Smooth muscle cell (in vitro differentiated cells): ENCODE results near the gene NKX1-1. TPM values are rescaled to one million over a fixed set of nuclear protein-coding genes. Genes with fewer than 3 reads are reported as not detected.

Source experiments
- DNase-seq: peaks from one replicate; lab custom pipeline; 2025; ENCODE audit not compliant: unreplicated experiment; lab: John Stamatoyannopoulos, UW
- H2AFZ ChIP-seq: fragments of 200-600 bp; sonication (generic); 2 replicates; pipeline ENCODE4 v1.6.0; 2016; ENCODE audit warnings: antibody characterized with exemption, low read depth, mild to moderate bottlenecking
- H3F3A ChIP-seq: fragments of 200-600 bp; sonication (generic); 2 replicates; pipeline ENCODE4 v1.6.0; 2017; ENCODE audit warnings: antibody characterized with exemption, low read depth
- H3K27ac ChIP-seq: fragments of 200-600 bp; sonication (generic); 2 replicates; pipeline ENCODE4 v1.5.1; 2016; ENCODE audit warnings: low read depth, mild to moderate bottlenecking
- H3K27me3 ChIP-seq: fragments of 200-600 bp; sonication (generic); 2 replicates; pipeline ENCODE4 v1.6.1; 2016; ENCODE audit warnings: low read depth, mild to moderate bottlenecking
- H3K36me3 ChIP-seq: fragments of 200-600 bp; sonication (generic); 2 replicates; pipeline ENCODE4 v1.5.1; 2016; ENCODE audit warnings: low read depth
- H3K4me1 ChIP-seq: fragments of 200-600 bp; sonication (generic); 2 replicates; pipeline ENCODE4 v1.5.1; 2016; ENCODE audit warnings: low read depth
- H3K4me2 ChIP-seq: fragments of 200-600 bp; sonication (generic); 2 replicates; pipeline ENCODE4 v1.6.0; 2016; ENCODE audit warnings: mild to moderate bottlenecking
- H3K4me3 ChIP-seq: fragments of 200-600 bp; sonication (generic); 2 replicates; pipeline ENCODE4 v1.5.1; 2016; ENCODE audit warnings: mild to moderate bottlenecking
- H3K79me2 ChIP-seq: fragments of 200-600 bp; sonication (generic); 2 replicates; pipeline ENCODE4 v1.6.0; 2016; ENCODE audit warnings: low read depth, mild to moderate bottlenecking
- H3K9ac ChIP-seq: fragments of 200-600 bp; sonication (generic); 2 replicates; pipeline ENCODE4 v1.6.0; 2016; ENCODE audit warnings: low read depth
- H3K9me3 ChIP-seq: fragments of 200-600 bp; sonication (generic); replicated peaks from 2 replicates; pipeline ENCODE4 v1.5.1; 2016; ENCODE audit warnings: low read depth
- H4K20me1 ChIP-seq: fragments of 200-600 bp; sonication (generic); 2 replicates; pipeline ENCODE4 v1.6.0; 2016; ENCODE audit warnings: low read depth
- WGBS: methylation state at CpG from one replicate; pipeline ENCODE4 v1.1.7; 2016; ENCODE audit warnings: low lambda C conversion rate; 5-methylcytosine and 5-hydroxymethylcytosine counted together
- polyA plus RNA-seq: library from polyadenylated mRNA; unstranded; fragments of >200 nt; fragmentation: Nextera tagmentation; extraction: Ambion mirVana; gene quantifications from 2 replicates; pipeline ENCODE4 v1.2.1, GENCODE V29; 2016
- total RNA-seq: library from RNA; depleted of rRNA; stranded (reverse); fragments of >200 nt; gene quantifications from 2 replicates; pipeline ENCODE4 v1.2.3, GENCODE V29; 2014
- TF ChIP-seq, protein P1 (sequence below): fragments of 200-600 bp; sonication (generic); IDR thresholded peaks from 2 replicates; pipeline ENCODE4 v1.5.1; 2017; ENCODE audit warnings: borderline replicate concordance, mild to moderate bottlenecking, antibody characterized with exemption; ENCODE audit not compliant: insufficient read depth, poor library complexity, severe bottlenecking

Gene NKX1-1
- total and polyA plus RNA-seq, 2 experiments from 2014 or later = not detected

DNA sequence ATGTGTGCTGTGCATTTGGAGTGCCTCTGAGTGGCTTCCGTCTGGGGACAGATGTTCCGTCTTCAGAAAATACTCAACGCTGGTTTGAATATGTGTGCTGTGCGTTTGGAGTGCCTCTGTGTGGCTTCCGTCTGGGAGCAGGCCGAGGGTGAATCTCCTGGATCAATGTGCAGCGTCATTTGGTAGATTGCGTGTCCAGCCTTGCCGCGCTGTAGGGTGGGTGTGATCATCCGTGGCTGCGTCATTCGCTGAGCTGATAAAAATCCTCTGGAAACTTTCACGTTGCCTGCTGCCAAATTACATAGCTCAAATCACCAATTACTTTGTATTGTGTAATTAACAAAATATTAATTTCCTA lies 47.1 kb downstream of the NKX1-1 start:
- Histone ChIP-seq H3K27me3 (no peaks in the 10 kb centered on the region), H3K9me3 (no peaks in the 10 kb centered on the region), H3K27ac (no peak overlapping the region), H4K20me1 (peaks cover 26% of the 10 kb centered on the region), H3K36me3 (no peaks in the 10 kb centered on the region), H3K79me2 (no peaks in the 10 kb centered on the region), H2AFZ (no peak overlapping the region), H3K4me2 (no peak overlapping the region), H3K4me3 (no peak overlapping the region), H3K4me1 (no peaks in the 10 kb centered on the region), H3F3A (no peaks in the 10 kb centered on the region), H3K9ac (no peak overlapping the region)
- 92% methylated on average over 14 of the region's 14 CpGs for WGBS
- TF ChIP-seq, protein P1, sequence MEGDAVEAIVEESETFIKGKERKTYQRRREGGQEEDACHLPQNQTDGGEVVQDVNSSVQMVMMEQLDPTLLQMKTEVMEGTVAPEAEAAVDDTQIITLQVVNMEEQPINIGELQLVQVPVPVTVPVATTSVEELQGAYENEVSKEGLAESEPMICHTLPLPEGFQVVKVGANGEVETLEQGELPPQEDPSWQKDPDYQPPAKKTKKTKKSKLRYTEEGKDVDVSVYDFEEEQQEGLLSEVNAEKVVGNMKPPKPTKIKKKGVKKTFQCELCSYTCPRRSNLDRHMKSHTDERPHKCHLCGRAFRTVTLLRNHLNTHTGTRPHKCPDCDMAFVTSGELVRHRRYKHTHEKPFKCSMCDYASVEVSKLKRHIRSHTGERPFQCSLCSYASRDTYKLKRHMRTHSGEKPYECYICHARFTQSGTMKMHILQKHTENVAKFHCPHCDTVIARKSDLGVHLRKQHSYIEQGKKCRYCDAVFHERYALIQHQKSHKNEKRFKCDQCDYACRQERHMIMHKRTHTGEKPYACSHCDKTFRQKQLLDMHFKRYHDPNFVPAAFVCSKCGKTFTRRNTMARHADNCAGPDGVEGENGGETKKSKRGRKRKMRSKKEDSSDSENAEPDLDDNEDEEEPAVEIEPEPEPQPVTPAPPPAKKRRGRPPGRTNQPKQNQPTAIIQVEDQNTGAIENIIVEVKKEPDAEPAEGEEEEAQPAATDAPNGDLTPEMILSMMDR = no peak
- no peak for DNase-seq

DNA sequence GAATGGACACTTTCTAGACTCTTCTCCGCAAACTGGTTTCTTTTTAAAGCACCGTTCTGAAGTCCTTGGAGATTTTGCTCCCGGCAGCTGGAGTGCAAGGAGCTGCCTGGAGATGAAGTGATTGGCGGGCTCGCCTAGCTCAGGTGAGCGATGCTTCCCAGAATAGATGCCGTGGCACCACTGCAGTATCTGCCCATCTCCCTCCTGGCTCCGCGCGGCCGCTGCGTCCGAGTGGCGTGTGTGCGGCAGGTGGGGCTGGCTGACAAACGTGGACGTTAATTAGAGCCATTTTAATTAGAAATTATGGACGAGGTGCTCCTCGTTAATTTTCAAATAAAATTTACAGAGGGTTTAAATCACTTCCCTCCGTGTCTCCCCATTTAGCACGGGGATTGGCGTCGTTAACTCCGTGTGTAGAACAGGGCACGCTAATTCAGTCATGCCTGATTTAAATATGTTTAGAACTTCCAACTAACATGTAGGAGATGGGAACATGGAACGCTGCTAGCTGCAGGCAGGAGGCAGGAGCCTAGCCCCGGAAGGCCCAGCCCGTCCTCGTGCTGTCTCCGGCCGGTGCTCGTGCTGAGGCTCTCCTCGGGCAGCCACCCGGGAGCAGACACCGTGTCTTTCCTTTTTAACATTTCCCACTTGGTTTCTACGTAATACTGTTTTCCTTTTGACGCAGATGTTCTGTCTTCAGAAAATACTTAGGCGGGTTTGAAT lies 47.7 kb downstream of the NKX1-1 start:
- H3K27me3 ChIP-seq = no peaks in the 10 kb centered on the region
- WGBS = 97% methylated on average over 38 of the region's 38 CpGs
- no peak overlapping the region for H3K4me2 ChIP-seq
- H2AFZ ChIP-seq = no peak overlapping the region
- H3K9me3 ChIP-seq = no peaks in the 10 kb centered on the region
- no peaks in the 10 kb centered on the region for H3K36me3 ChIP-seq
- no peaks in the 10 kb centered on the region for H3K4me1 ChIP-seq
- H3F3A ChIP-seq = no peaks in the 10 kb centered on the region
- no peak for DNase-seq
- H3K79me2 ChIP-seq = no peaks in the 10 kb centered on the region
- H3K9ac ChIP-seq = no peak overlapping the region
- no peak overlapping the region for H3K4me3 ChIP-seq
- TF ChIP-seq, protein P1 = no peak
- no peak overlapping the region for H3K27ac ChIP-seq
- H4K20me1 ChIP-seq = peaks cover 26% of the 10 kb centered on the region

DNA sequence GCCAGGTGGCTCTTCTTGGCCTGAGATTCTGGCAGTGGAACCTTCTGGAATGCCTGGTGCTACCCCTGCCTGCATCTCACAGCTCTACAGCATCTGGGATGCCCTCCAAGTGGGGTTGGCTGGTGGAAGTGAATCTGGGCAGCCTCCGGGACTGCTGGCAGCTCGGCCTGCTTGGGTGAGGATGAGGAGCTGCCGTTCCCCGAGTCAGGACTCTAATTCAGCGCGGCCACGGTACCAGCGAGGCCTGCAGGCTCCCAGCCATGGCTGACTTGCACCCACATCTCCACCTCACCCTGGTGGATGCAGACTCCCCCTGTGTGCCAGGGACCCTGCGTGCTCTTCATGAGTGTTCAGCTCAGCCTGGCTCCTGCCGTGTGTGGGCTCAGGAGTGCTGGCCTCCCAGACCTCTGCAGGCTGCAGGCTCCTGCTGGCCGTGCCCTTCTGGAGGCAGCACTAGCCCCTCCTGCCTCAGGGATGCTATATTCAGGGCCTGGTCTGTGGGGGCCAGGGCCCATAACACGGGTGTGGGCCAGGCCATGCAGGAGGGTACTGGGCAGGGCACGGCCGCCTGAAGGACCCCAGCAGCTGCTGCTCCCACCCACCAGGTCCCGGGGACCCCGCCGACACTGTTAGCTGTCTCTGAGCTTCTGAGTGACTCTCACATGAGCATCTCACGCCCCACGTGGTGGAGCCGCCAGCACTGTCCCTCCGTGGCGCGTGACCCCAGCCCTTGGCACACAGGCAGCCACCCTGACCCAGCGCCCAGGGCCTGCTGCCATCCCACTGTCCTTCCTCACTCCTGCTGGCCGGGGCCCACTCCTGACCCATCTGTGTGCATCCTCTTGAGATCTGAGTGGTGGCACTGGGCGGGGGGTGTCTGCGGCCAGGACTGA lies 48.6 kb downstream of the NKX1-1 start:
- Histone ChIP-seq H3K9me3 (no peaks in the 10 kb centered on the region), H3F3A (no peaks in the 10 kb centered on the region), H3K4me1 (no peaks in the 10 kb centered on the region), H4K20me1 (peaks cover 30% of the 10 kb centered on the region), H2AFZ (no peak overlapping the region), H3K27ac (no peak overlapping the region), H3K27me3 (no peaks in the 10 kb centered on the region), H3K9ac (no peak overlapping the region), H3K36me3 (no peaks in the 10 kb centered on the region), H3K4me2 (no peak overlapping the region), H3K4me3 (no peak overlapping the region), H3K79me2 (no peaks in the 10 kb centered on the region)
- WGBS = 98% methylated on average over 27 of the region's 27 CpGs
- DNase-seq = no peak
- TF ChIP-seq, protein P1 = no peak
